A549 (cell line): ENCODE results near the gene AIPL1. TPM values are rescaled to one million over a fixed set of nuclear protein-coding genes. Genes with fewer than 3 reads are reported as not detected.
"Not testable (repeated sequence)": the region's sequence is repeated elsewhere in the genome, so short reads cannot be mapped to it uniquely, and the experiment has no call there.

Experiments
- ATAC-seq, 2 experiments: fragments of 200-7000 bp in 1 of 2; fragments of >200 bp in 1 of 2; cut with Nextera tagmentation in 1 of 2; cut with Tn5 transposase in 1 of 2; 3 replicates each; pipeline versions ENCODE4 v1.8.0 to v1.9.1; 2018 to 2020; ENCODE audit warnings: mild to moderate bottlenecking in 1 of 2, moderate library complexity in 1 of 2
- CTCF ChIA-PET: fragments of 300-600 bp; sonication (Branson Sonifier 250); formaldehyde crosslinking; extraction: SDS; loops from one replicate; lab custom pipeline; 2021; ENCODE audit warnings: antibody characterized with exemption, inconsistent platforms; lab: Yijun Ruan, JAX
- POLR2A ChIA-PET: fragments of 350-600 bp; formaldehyde crosslinking; extraction: SDS; loops from one replicate; lab custom pipeline; 2021; ENCODE audit warnings: antibody characterized with exemption, inconsistent platforms; lab: Yijun Ruan, JAX
- DNase-seq, 2 experiments: peaks; one replicate each; pipeline versions ENCODE4 v3.0.0 to v3.0.0-alpha.2; 2011 to 2016; ENCODE audit warnings: low read depth in 1 of 2, low spot score in 1 of 2
- FAIRE-seq: peaks from 2 replicates; lab custom pipeline; 2011; peaks lifted over from hg19 to GRCh38; lab: Jason Lieb, UNC
- H3K27ac ChIP-seq, 2 experiments: fragments of >200 bp; sonication (Bioruptor Twin); formaldehyde crosslinking; 3 replicates each; pipeline ENCODE4 v1.5.1; 2016 to 2017
- H3K4me1 ChIP-seq: fragments of >200 bp; sonication (Bioruptor Twin); formaldehyde crosslinking; 3 replicates; pipeline ENCODE4 v1.6.1; 2016
- H3K4me2 ChIP-seq: fragments of >200 bp; sonication (Bioruptor Twin); formaldehyde crosslinking; 3 replicates; pipeline ENCODE4 v1.6.1; 2016
- H3K4me3 ChIP-seq: fragments of >200 bp; sonication (Bioruptor Twin); formaldehyde crosslinking; 3 replicates; pipeline ENCODE4 v1.5.1; 2016
- H3K9me3 ChIP-seq: fragments of >200 bp; sonication (Bioruptor Twin); formaldehyde crosslinking; 3 replicates; pipeline ENCODE4 v1.6.1; 2016
- CBX8 ChIP-seq: fragments of 200-600 bp; sonication (generic); IDR thresholded peaks from 2 replicates; pipeline ENCODE4 v1.6.1; 2016
- CHD2 ChIP-seq: fragments of 150-350 bp; IDR thresholded peaks from 2 replicates; pipeline ENCODE4 v1.6.1; 2014; ENCODE audit warnings: low read length; ENCODE audit not compliant: partially characterized antibody
- CHD4 ChIP-seq: fragments of 200-600 bp; sonication (generic); IDR thresholded peaks from 2 replicates; pipeline ENCODE4 v1.6.1; 2016; ENCODE audit warnings: antibody characterized with exemption, mild to moderate bottlenecking, borderline replicate concordance
- ESRRA ChIP-seq: fragments of 150-350 bp; IDR thresholded peaks from 2 replicates; pipeline ENCODE4 v1.6.1; 2014; ENCODE audit warnings: mild to moderate bottlenecking, low read length, borderline replicate concordance
- HES2 ChIP-seq: fragments of >200 bp; sonication (Bioruptor Twin); formaldehyde crosslinking; IDR thresholded peaks from 2 replicates; pipeline ENCODE4 v1.6.1; 2016
- HMGXB4 ChIP-seq: fragments of 250-450 bp; sonication (Bioruptor Pico); IDR thresholded peaks from 2 replicates; pipeline ENCODE4 v1.5.0; 2021; ENCODE audit warnings: mild to moderate bottlenecking, moderate library complexity, borderline replicate concordance
- HOXB5 ChIP-seq: fragments of 250-450 bp; sonication (Bioruptor Pico); IDR thresholded peaks from 2 replicates; pipeline ENCODE4 v1.5.0; 2020; ENCODE audit warnings: mild to moderate bottlenecking, moderate library complexity
- JUN ChIP-seq, 2 experiments: fragments of >200 bp; sonication (Bioruptor Twin); formaldehyde crosslinking; IDR thresholded peaks; 2 replicates in 1 of 2; 3 replicates in 1 of 2; pipeline ENCODE4 v1.6.1; 2016 to 2017
- KDM1A ChIP-seq: fragments of 200-600 bp; sonication (generic); IDR thresholded peaks from 2 replicates; pipeline ENCODE4 v1.6.1; 2016; ENCODE audit warnings: low read depth, mild to moderate bottlenecking
- KDM5A ChIP-seq: fragments of 200-600 bp; sonication (generic); IDR thresholded peaks from 2 replicates; pipeline ENCODE4 v1.6.1; 2016; ENCODE audit warnings: antibody characterized with exemption, mild to moderate bottlenecking
- MYC ChIP-seq: IDR thresholded peaks from 2 replicates; pipeline ENCODE4 v1.6.1; 2012; ENCODE audit warnings: mild to moderate bottlenecking, inconsistent platforms, low read length, improper control_type of control experiment, borderline replicate concordance
- NFE2L2 ChIP-seq: fragments of 150-350 bp; conservative IDR thresholded peaks from 2 replicates; pipeline ENCODE4 v1.6.1; 2014; ENCODE audit warnings: low read length
- POLR2A ChIP-seq: IDR thresholded peaks from 2 replicates; pipeline ENCODE4 v1.6.1; 2012; ENCODE audit warnings: mild to moderate bottlenecking, low read length
- RARB ChIP-seq: fragments of 250-450 bp; sonication (Bioruptor Pico); IDR thresholded peaks from 2 replicates; pipeline ENCODE4 v1.8.0; 2021; ENCODE audit warnings: mild to moderate bottlenecking, moderate library complexity
- REST ChIP-seq: fragments of 200-600 bp; sonication (generic); IDR thresholded peaks from 2 replicates; pipeline ENCODE4 v1.6.1; 2016; ENCODE audit warnings: antibody characterized with exemption, mild to moderate bottlenecking, moderate library complexity
- RFX5 ChIP-seq: fragments of 450-650 bp; IDR thresholded peaks from 2 replicates; pipeline ENCODE4 v1.7.1; 2014; ENCODE audit warnings: antibody characterized with exemption, mild to moderate bottlenecking, moderate library complexity
- RNF2 ChIP-seq: fragments of 200-600 bp; sonication (generic); IDR thresholded peaks from 2 replicates; pipeline ENCODE4 v1.6.1; 2016; ENCODE audit warnings: low read depth, mild to moderate bottlenecking, antibody characterized with exemption, moderate library complexity, borderline replicate concordance
- SMC3 ChIP-seq: fragments of >200 bp; sonication (Bioruptor Twin); formaldehyde crosslinking; IDR thresholded peaks from 3 replicates; pipeline ENCODE4 v1.6.1; 2018; ENCODE audit warnings: inconsistent platforms
- SREBF2 ChIP-seq: fragments of 450-650 bp; IDR thresholded peaks from 2 replicates; pipeline ENCODE4 v1.6.1; 2014; ENCODE audit warnings: mild to moderate bottlenecking, moderate library complexity
- USF2 ChIP-seq: fragments of 450-650 bp; IDR thresholded peaks from 2 replicates; pipeline ENCODE4 v1.6.1; 2014; ENCODE audit warnings: antibody characterized with exemption
- ZC3H11A ChIP-seq: fragments of 450-650 bp; IDR thresholded peaks from 2 replicates; pipeline ENCODE4 v1.6.1; 2014; ENCODE audit warnings: antibody characterized with exemption, mild to moderate bottlenecking
- ZSCAN20 ChIP-seq: fragments of 250-450 bp; sonication (Bioruptor Pico); IDR thresholded peaks from 2 replicates; pipeline ENCODE4 v1.8.0; 2022; ENCODE audit warnings: mild to moderate bottlenecking, moderate library complexity
- WGBS: methylation state at CpG from one replicate; pipeline ENCODE4 v1.1.6; 2017; ENCODE audit errors: missing lambda C conversion rate; 5-methylcytosine and 5-hydroxymethylcytosine counted together
- polyA minus RNA-seq: library from RNA; depleted of rRNA, polyadenylated mRNA; stranded (reverse); fragments of >200 nt; gene quantifications from 2 replicates; pipeline ENCODE4 v1.2.3, GENCODE V29; 2011; rRNA and poly(A)+ RNA removed
- polyA plus RNA-seq, 4 experiments: library from polyadenylated mRNA; depleted of rRNA in 3 of 4; stranded (reverse); fragments of >200 nt; fragmentation: RNase III in 1 of 4; extraction: RNeasy Plus Mini Kit Qiagen cat#74134 plus additional on column Dnase treatment in 1 of 4; gene quantifications; 2 replicates in 3 of 4; 3 replicates in 1 of 4; pipeline ENCODE4 v1.2.3, GENCODE V29; 2011 to 2017

AIPL1 gene
- not detected in 2 replicates for polyA plus RNA-seq (2011; rRNA removed)
- not detected in 2 replicates for polyA plus RNA-seq (2012; cell fraction: cytosol; rRNA removed)
- polyA plus RNA-seq (2012; cell fraction: nucleus; rRNA removed), result 0.02 TPM in 1 of 2 replicates, not detected in the other
- not detected in 3 replicates for polyA plus RNA-seq (2017; fragmentation: RNase III; extraction: RNeasy Plus Mini Kit Qiagen cat#74134 plus additional on column Dnase treatment)
- not detected in 2 replicates for polyA minus RNA-seq

- POLR2A ChIA-PET, result no interaction called here
- DNase-seq, result no peak
- H3K27ac ChIP-seq, result no peak within 1 kb of the TSS
- no peaks in the 10 kb centered on the region for H3K4me1 ChIP-seq
- CTCF ChIA-PET, result interaction anchor here (0.8 to 6.0 kb wide), 21 partner anchors 10 to 1532 kb away, joined by 3 to 76 read pairs (median 5); partner anchors contain the start of genes C1QBP and CHRNE
- H3K9me3 ChIP-seq, result peaks cover 14% of the 10 kb centered on the region; the same call in 2 of the 3 replicates
- H3K4me3 ChIP-seq, result no peak within 1 kb of the TSS
- ATAC-seq, result no peak
- 75% methylated on average over 15 of the region's 16 CpGs for WGBS
- H3K4me2 ChIP-seq, result no peak within 1 kb of the TSS
- TF ChIP-seq NFE2L2 (no peak), REST (no peak)
- no peak for FAIRE-seq
These were observed at the start of gene AIPL1 for GRCh38 chr17:6435051-6435450. AIPL1 (minus strand) TSS chr17:6435121; CDS start chr17:6435104, 17 bp downstream.

- H3K4me2 ChIP-seq, result no peak overlapping the region
- no peak for DNase-seq
- no peaks in the 10 kb centered on the region for H3K4me1 ChIP-seq
- ATAC-seq, result no peak
- H3K9me3 ChIP-seq, result no peaks in the 10 kb centered on the region
- no peak for TF ChIP-seq RARB (CRISPR knock-in tag)
- no peak for TF ChIP-seq USF2
- ChIA-PET POLR2A (no interaction called here), CTCF (interaction anchor here (1.4 to 6.2 kb wide), 3 partner anchors 10 to 15 kb away, joined by 3 to 91 read pairs (median 4); no protein-coding TSS in a partner anchor)
- no peak for FAIRE-seq
- no peak overlapping the region for H3K27ac ChIP-seq
- 63% methylated on average over 16 of the region's 16 CpGs for WGBS
- no peak overlapping the region for H3K4me3 ChIP-seq
These were observed 48.6 kb upstream of the AIPL1 start for GRCh38 chr17:6483507-6483906.

- ATAC-seq, H3K4me2 ChIP-seq, H3K27ac ChIP-seq, H3K9me3 ChIP-seq, DNase-seq, H3K4me1 ChIP-seq, POLR2A ChIA-PET, FAIRE-seq, H3K4me3 ChIP-seq: not testable (repeated sequence)
- 78% methylated on average over 10 of the region's 10 CpGs for WGBS
- CTCF ChIA-PET, result interaction anchor here (1.6 to 6.2 kb wide), 2 partner anchors 8 to 10 kb away, joined by 4 to 91 read pairs; no protein-coding TSS in a partner anchor
These were observed 47.9 kb upstream of the AIPL1 start for GRCh38 chr17:6482796-6483195.

- H3K4me3 ChIP-seq, result no peak overlapping the region
- DNase-seq (no peak), ATAC-seq (no peak), FAIRE-seq (no peak)
- ChIA-PET POLR2A (no interaction called here), CTCF (interaction anchor here (0.7 to 6.2 kb wide), 4 partner anchors 9 to 130 kb away, joined by 3 to 91 read pairs (median 4); no protein-coding TSS in a partner anchor)
- TF ChIP-seq KDM1A, result no peak
- no peak for TF ChIP-seq CBX8
- no peak for TF ChIP-seq CHD4
- TF ChIP-seq HMGXB4 (CRISPR knock-in tag), result no peak
- no peak for TF ChIP-seq KDM5A
- no peak for TF ChIP-seq POLR2A
- no peak for TF ChIP-seq MYC
- TF ChIP-seq CHD2, result no peak
- TF ChIP-seq SMC3, result no peak
- TF ChIP-seq ZSCAN20, result no peak
- TF ChIP-seq ZC3H11A, result no peak
- no peak for TF ChIP-seq SREBF2
- TF ChIP-seq JUN (IDR thresholded peaks at IDR 0.05), result no peak
- no peak for TF ChIP-seq RNF2
- TF ChIP-seq HES2, result no peak
- no peak for TF ChIP-seq HOXB5 (CRISPR knock-in tag)
- TF ChIP-seq ESRRA, result no peak
- no peak for TF ChIP-seq RFX5
- no peaks in the 10 kb centered on the region for H3K4me1 ChIP-seq
- no peaks in the 10 kb centered on the region for H3K9me3 ChIP-seq
- WGBS, result 81% methylated on average over 6 of the region's 6 CpGs
- H3K4me2 ChIP-seq, result no peak overlapping the region
- no peak overlapping the region for H3K27ac ChIP-seq
These were observed 47.2 kb upstream of the AIPL1 start for GRCh38 chr17:6482105-6482455.
